HCT116 (cell line): ENCODE data around the gene TNFSF11.

ENCODE experiments used
- CTCF ChIP-seq, 3 experiments: fragments of 200-600 bp in 1 of 3; sonication (generic) in 1 of 3; IDR thresholded peaks in 2 of 3; conservative IDR thresholded peaks in 1 of 3; 2 replicates each; pipeline ENCODE4 v1.5.1; 2012 to 2017; ENCODE audit warnings: low read depth in 2 of 3, low read length in 2 of 3, antibody characterized with exemption in 1 of 3, borderline replicate concordance in 1 of 3, control low read depth in 1 of 3, mild to moderate bottlenecking in 1 of 3, mixed read lengths in 1 of 3, mixed run types in 1 of 3, moderate library complexity in 1 of 3; ENCODE audit not compliant: insufficient read depth in 1 of 3
- ELF1 ChIP-seq: IDR thresholded peaks from 2 replicates; pipeline ENCODE4 v1.6.1; 2012; ENCODE audit warnings: low read depth, borderline replicate concordance
- EZH2 ChIP-seq: fragments of 200-600 bp; sonication (generic); IDR thresholded peaks from 2 replicates; pipeline ENCODE4 v1.6.1; 2017; ENCODE audit warnings: antibody characterized with exemption, mixed run types
- POLR2A ChIP-seq: IDR thresholded peaks from 2 replicates; pipeline ENCODE4 v1.7.0; 2011; ENCODE audit warnings: borderline replicate concordance; ENCODE audit not compliant: insufficient read depth, insufficient read length; ENCODE audit errors: extremely low read depth
- POLR2AphosphoS5 ChIP-seq: IDR thresholded peaks from 2 replicates; pipeline ENCODE4 v1.6.1; 2011; ENCODE audit warnings: mild to moderate bottlenecking, low read depth, low read length, moderate library complexity
- RAD21 ChIP-seq: IDR thresholded peaks from 2 replicates; pipeline ENCODE4 v1.6.1; 2012; ENCODE audit warnings: low read depth, mild to moderate bottlenecking
- REST ChIP-seq: IDR thresholded peaks from 2 replicates; pipeline ENCODE4 v1.6.1; 2012; ENCODE audit warnings: low read depth
- YY1 ChIP-seq: IDR thresholded peaks from 2 replicates; pipeline ENCODE4 v1.6.1; 2011; ENCODE audit warnings: low read length, low read depth, moderate library complexity, mild to moderate bottlenecking; ENCODE audit not compliant: insufficient replicate concordance; ENCODE audit errors: extremely low read depth
- ZNF274 ChIP-seq: fragments of 200-500 bp; sonication (Bioruptor generic); IDR thresholded peaks from 2 replicates; pipeline ENCODE4 v1.6.1; 2014; ENCODE audit warnings: mild to moderate bottlenecking, low read depth, low read length, inconsistent platforms
- TF ChIP-seq, protein P1 (sequence below): IDR thresholded peaks from 2 replicates; pipeline ENCODE4 v1.6.1; 2012
- TF ChIP-seq, protein P2 (sequence below): IDR thresholded peaks from 2 replicates; pipeline ENCODE4 v1.6.1; 2011; ENCODE audit warnings: mild to moderate bottlenecking, low read length, moderate library complexity; ENCODE audit not compliant: insufficient replicate concordance; ENCODE audit errors: extremely low read depth

- no peak for TF ChIP-seq POLR2A
- no peak for TF ChIP-seq REST
- no peak for TF ChIP-seq CTCF (IDR thresholded peaks at IDR 0.05 in 2 of 3, conservative IDR thresholded peaks at IDR 0.05 in 1 of 3; ENCODE audit: borderline replicate concordance in 1 of 3, insufficient read depth in 1 of 3, low read depth in 2 of 3, low read length in 2 of 3)
- no peak for TF ChIP-seq POLR2AphosphoS5
- TF ChIP-seq EZH2 = no peak
- no peak for TF ChIP-seq ZNF274
- TF ChIP-seq YY1 = no peak
- no peak for TF ChIP-seq RAD21
- TF ChIP-seq, protein P1, sequence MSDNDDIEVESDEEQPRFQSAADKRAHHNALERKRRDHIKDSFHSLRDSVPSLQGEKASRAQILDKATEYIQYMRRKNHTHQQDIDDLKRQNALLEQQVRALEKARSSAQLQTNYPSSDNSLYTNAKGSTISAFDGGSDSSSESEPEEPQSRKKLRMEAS = no peak
- no peak for TF ChIP-seq ELF1
- TF ChIP-seq, protein P2, sequence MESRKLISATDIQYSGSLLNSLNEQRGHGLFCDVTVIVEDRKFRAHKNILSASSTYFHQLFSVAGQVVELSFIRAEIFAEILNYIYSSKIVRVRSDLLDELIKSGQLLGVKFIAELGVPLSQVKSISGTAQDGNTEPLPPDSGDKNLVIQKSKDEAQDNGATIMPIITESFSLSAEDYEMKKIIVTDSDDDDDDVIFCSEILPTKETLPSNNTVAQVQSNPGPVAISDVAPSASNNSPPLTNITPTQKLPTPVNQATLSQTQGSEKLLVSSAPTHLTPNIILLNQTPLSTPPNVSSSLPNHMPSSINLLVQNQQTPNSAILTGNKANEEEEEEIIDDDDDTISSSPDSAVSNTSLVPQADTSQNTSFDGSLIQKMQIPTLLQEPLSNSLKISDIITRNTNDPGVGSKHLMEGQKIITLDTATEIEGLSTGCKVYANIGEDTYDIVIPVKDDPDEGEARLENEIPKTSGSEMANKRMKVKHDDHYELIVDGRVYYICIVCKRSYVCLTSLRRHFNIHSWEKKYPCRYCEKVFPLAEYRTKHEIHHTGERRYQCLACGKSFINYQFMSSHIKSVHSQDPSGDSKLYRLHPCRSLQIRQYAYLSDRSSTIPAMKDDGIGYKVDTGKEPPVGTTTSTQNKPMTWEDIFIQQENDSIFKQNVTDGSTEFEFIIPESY = no peak
Measured at GRCh38 chr13:42615691-42616090, 41.7 kb downstream of the TNFSF11 start.
